Measurements from ENCODE around the gene DCDC1.

DCDC1 gene

GRCh38 chr11:30889143-30889794, 480.3 kb downstream of the DCDC1 start:
- DNase-seq (ENCODE audit: low spot score), result no peak
- TF ChIP-seq CTCF (IDR thresholded peaks at IDR 0.05; ENCODE audit: extremely low read depth, missing control alignments), result no peak

GRCh38 chr11:30879322-30880005, 490.1 kb downstream of the DCDC1 start:
- TF ChIP-seq CTCF (IDR thresholded peaks at IDR 0.05; ENCODE audit: extremely low read depth, missing control alignments), result no peak
- no peak for DNase-seq (ENCODE audit: low spot score)

GRCh38 chr11:30878400-30878799, 491.1 kb downstream of the DCDC1 start:
- no peak for TF ChIP-seq CTCF (IDR thresholded peaks at IDR 0.05; ENCODE audit: extremely low read depth, missing control alignments)
- DNase-seq (ENCODE audit: low spot score), result no peak

- TF ChIP-seq CTCF (IDR thresholded peaks at IDR 0.05; ENCODE audit: extremely low read depth, missing control alignments), result no peak
Measured at GRCh38 chr11:30876663-30877396, 492.7 kb downstream of the DCDC1 start.

GRCh38 chr11:30876228-30876627, 493.3 kb downstream of the DCDC1 start:
- no peak for DNase-seq (ENCODE audit: low spot score)
- TF ChIP-seq CTCF (IDR thresholded peaks at IDR 0.05; ENCODE audit: extremely low read depth, missing control alignments), result no peak

More at GRCh38 chr11:30876663-30877396, 492.7 kb downstream of the DCDC1 start:
- DNase-seq (ENCODE audit: low spot score), result no peak

- no peak for DNase-seq (ENCODE audit: low spot score)
- no peak for TF ChIP-seq CTCF (IDR thresholded peaks at IDR 0.05; ENCODE audit: extremely low read depth, missing control alignments)
Measured at GRCh38 chr11:30875806-30876205, 493.7 kb downstream of the DCDC1 start.

Data from GM20000 (cell line).